NCI-H2081 treated with DMSO at 0.1 percent for 48 hours (cell line): ENCODE measurements around the gene AP1S3.

ENCODE experiments used
- DNase-seq: peaks from one replicate; lab custom pipeline; 2025; lab: John Stamatoyannopoulos, UW

AP1S3 gene

DNA sequence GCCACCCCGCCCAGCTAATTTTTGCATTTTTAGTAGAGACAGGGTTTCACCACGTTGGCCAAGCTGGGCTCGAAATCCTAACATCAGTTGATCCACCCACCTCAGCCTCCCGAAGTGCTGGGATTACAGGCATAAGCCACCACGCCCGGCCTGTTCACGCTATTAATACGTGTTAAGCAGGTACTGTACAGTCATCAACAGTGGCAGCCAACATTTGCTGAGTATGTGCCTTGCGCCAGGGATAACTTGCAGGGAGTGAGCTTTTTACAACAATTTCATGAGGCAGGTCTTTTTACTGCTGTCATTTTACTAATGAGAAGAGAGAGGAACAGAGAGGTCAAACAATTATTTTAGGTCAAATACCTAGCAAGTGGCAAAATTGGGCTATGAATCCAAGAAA is 115.2 kb downstream of the AP1S3 start:
- no peak for DNase-seq

DNA sequence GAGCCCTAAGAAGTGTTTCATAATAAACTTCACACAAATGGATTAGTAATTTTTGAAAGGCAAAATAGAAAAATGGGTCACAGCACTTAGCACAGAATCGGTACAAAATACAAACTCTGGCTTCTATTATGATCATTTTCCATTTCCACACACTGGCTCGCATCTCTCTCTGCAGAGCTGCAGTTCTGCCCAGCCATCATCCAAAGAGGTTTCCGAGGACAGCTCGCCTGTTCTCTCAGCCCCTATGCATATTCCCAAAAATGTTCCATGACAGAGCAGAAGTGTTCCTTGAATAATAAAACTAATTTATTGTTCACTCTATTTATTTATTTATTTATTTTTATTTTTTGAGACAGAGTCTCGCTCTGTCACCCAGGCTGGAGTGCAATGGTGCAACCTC is 115.6 kb downstream of the AP1S3 start:
- no peak for DNase-seq

DNA sequence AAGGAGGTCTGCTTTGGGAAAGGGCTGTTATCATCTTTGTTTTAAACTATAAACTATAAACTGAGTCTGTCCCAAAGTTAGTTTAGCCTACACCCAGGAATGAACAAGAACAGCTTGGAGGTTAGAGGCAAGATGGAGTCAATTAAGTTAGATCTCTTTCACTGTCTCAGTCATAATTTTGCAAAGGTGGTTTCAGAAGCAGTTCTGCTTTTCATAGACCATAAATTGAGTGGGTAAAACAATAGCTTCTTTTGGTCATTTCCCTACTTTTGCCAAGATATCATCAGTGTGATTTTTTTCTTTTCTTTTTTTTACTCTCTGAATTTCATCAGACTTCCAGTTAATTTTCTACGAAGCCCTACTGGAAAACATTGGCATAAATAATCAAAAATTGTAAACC is 117.0 kb downstream of the AP1S3 start:
- DNase-seq: no peak

DNA sequence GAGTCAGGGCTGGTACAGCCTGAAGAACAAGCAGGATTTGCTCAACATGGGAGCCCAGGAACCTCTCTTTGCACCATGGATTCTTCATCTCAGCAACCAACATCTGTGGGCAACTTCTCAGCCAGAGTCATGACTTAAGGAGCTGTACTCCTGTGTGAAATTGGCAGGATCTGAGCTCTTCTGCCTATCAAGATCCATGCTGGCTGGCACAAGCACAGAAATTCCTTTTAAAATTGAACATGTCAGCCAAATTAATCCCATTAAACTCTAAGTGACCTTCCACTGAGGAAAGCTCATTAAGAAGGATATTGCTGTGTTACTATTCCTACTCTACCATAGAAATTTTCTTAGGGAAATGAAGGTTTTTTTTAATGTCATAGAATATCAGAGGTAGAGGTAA is 124.7 kb downstream of the AP1S3 start:
- no peak for DNase-seq

DNA sequence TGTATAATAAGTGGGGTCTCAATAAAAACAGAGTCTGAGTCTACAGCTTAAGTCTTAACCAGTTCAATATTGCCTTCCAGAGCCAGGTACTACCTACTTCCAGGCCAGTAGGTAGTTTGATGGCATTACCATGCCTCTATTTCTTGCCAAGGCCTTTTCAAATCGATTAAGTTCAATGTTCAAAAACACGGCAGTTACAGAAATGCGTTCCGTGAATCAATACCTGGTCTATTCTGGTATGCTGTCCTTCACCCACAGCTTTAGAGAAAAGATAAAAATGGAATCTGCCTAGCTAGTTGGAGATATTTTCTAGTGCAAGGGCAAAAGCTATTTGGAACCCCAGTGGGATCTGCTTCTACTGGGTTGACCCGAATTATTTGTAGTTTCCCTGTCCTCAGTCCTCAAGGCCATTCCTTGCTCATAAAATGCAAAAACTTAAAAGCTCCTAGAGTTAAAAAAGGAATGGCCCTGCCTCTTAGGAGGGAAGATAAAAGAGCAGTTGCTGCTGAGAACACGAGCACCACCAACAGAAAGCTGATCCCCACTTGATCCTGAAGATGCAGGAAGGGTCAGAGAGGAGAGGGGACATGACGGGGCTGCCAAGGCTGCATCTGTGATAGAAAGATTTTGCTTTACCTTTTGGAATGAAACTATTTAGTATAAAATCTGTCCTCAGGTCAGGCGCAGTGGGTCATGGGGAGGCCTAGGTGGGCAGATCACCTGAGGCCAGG is 125.6 kb downstream of the AP1S3 start:
- DNase-seq: no peak
